ENCODE data around the gene CDKL5.

The CDKL5 gene

GRCh38 chrX:18464499-18464898 lies 39.1 kb downstream of the CDKL5 start:
- Histone ChIP-seq H3K4me1 (ENCODE audit: insufficient read depth, poor library complexity, severe bottlenecking) (no peaks in the 10 kb centered on the region), H3K27me3 (ENCODE audit: insufficient read depth, poor library complexity, severe bottlenecking) (no peaks in the 10 kb centered on the region), H3K27ac (ENCODE audit: poor library complexity, severe bottlenecking) (no peak overlapping the region), H3K36me3 (ENCODE audit: low read depth) (no peaks in the 10 kb centered on the region), H3K9me3 (ENCODE audit: severe bottlenecking) (no peaks in the 10 kb centered on the region), H3K4me3 (ENCODE audit: severe bottlenecking) (no peak overlapping the region)
- no peak for DNase-seq (ENCODE audit: low spot score)
- TF ChIP-seq, protein P1, sequence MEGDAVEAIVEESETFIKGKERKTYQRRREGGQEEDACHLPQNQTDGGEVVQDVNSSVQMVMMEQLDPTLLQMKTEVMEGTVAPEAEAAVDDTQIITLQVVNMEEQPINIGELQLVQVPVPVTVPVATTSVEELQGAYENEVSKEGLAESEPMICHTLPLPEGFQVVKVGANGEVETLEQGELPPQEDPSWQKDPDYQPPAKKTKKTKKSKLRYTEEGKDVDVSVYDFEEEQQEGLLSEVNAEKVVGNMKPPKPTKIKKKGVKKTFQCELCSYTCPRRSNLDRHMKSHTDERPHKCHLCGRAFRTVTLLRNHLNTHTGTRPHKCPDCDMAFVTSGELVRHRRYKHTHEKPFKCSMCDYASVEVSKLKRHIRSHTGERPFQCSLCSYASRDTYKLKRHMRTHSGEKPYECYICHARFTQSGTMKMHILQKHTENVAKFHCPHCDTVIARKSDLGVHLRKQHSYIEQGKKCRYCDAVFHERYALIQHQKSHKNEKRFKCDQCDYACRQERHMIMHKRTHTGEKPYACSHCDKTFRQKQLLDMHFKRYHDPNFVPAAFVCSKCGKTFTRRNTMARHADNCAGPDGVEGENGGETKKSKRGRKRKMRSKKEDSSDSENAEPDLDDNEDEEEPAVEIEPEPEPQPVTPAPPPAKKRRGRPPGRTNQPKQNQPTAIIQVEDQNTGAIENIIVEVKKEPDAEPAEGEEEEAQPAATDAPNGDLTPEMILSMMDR (IDR thresholded peaks at IDR 0.05; ENCODE audit: poor library complexity, severe bottlenecking): no peak
- no peak for ATAC-seq (ENCODE audit: low read depth)

DNA sequence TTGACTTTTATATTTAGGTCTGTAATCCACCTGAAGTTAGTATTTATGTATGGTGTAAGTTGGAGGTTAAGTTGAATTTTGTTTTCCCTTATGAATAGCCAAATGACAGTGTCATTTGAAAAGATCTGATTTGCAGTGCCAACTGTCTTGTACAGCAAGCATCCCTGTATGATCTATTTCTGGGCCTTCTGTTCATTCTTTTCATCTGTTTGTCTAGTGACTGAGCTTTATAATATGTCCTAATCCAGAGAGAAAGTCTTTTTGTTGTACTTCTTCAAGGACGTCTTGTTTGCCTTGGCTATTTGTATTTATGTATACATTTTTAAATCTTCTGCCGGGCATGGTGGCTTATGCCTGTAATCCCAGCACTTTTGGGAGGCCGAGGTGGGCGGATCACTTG lies 39.6 kb downstream of the CDKL5 start:
- TF ChIP-seq, protein P1 (IDR thresholded peaks at IDR 0.05; ENCODE audit: poor library complexity, severe bottlenecking): no peak
- no peak overlapping the region for H3K4me3 ChIP-seq (ENCODE audit: severe bottlenecking)
- no peaks in the 10 kb centered on the region for H3K9me3 ChIP-seq (ENCODE audit: severe bottlenecking)
- H3K27me3 ChIP-seq (ENCODE audit: insufficient read depth, poor library complexity, severe bottlenecking): no peaks in the 10 kb centered on the region
- no peaks in the 10 kb centered on the region for H3K36me3 ChIP-seq (ENCODE audit: low read depth)
- H3K4me1 ChIP-seq (ENCODE audit: insufficient read depth, poor library complexity, severe bottlenecking): no peaks in the 10 kb centered on the region
- DNase-seq (ENCODE audit: low spot score): no peak
- no peak overlapping the region for H3K27ac ChIP-seq (ENCODE audit: poor library complexity, severe bottlenecking)
- no peak for ATAC-seq (ENCODE audit: low read depth)

DNA sequence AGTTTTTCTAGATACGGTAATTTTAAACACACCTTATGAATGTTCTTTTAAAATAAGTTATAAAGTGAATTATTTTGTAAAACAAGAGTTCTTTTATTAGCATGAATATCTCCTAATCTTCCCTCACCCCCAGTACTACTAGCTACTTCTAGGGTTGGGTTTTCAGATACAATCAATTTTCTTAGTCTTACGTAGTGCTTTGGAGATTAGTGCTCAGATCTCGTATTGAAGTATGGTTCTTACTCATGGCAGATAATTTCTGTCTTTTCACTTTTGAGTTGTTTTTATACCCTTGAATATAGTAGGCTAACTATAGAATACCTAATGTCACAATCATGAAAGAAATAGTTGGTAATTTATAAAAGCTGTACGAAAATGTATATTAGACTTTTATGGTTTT lies 43.2 kb downstream of the CDKL5 start:
- no peaks in the 10 kb centered on the region for H3K4me1 ChIP-seq (ENCODE audit: insufficient read depth, poor library complexity, severe bottlenecking)
- H3K27me3 ChIP-seq (ENCODE audit: insufficient read depth, poor library complexity, severe bottlenecking): no peaks in the 10 kb centered on the region
- no peak overlapping the region for H3K27ac ChIP-seq (ENCODE audit: poor library complexity, severe bottlenecking)
- no peaks in the 10 kb centered on the region for H3K36me3 ChIP-seq (ENCODE audit: low read depth)
- TF ChIP-seq, protein P1 (IDR thresholded peaks at IDR 0.05; ENCODE audit: poor library complexity, severe bottlenecking): no peak
- no peaks in the 10 kb centered on the region for H3K9me3 ChIP-seq (ENCODE audit: severe bottlenecking)
- DNase-seq (ENCODE audit: low spot score): no peak
- H3K4me3 ChIP-seq (ENCODE audit: severe bottlenecking): no peak overlapping the region
- ATAC-seq (ENCODE audit: low read depth): no peak

DNA sequence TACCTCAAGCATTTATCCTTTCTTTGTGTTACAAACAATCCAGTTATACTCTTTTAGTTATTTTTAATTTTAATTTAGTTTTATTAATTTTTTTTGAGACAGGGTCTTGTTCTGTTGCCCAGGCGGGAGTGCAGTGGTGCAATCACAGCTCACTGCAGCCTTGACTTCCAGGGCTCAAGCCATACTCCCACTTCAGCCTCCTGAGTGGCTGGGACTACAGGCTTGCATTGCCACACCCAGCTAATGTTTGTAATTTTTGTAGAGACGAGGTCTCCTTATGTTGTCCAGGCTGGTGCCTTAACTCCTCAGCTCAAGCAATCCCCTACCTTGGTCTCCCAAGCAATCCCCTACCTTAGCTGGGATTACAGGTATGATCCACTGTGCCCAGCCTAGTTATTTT lies 45.9 kb downstream of the CDKL5 start:
- no peak for ATAC-seq (ENCODE audit: low read depth)
- no peak overlapping the region for H3K4me3 ChIP-seq (ENCODE audit: severe bottlenecking)
- H3K36me3 ChIP-seq (ENCODE audit: low read depth): no peaks in the 10 kb centered on the region
- no peaks in the 10 kb centered on the region for H3K4me1 ChIP-seq (ENCODE audit: insufficient read depth, poor library complexity, severe bottlenecking)
- DNase-seq (ENCODE audit: low spot score): no peak
- no peak overlapping the region for H3K27ac ChIP-seq (ENCODE audit: poor library complexity, severe bottlenecking)
- H3K9me3 ChIP-seq (ENCODE audit: severe bottlenecking): no peaks in the 10 kb centered on the region
- H3K27me3 ChIP-seq (ENCODE audit: insufficient read depth, poor library complexity, severe bottlenecking): no peaks in the 10 kb centered on the region
- TF ChIP-seq, protein P1 (IDR thresholded peaks at IDR 0.05; ENCODE audit: poor library complexity, severe bottlenecking): no peak

DNA sequence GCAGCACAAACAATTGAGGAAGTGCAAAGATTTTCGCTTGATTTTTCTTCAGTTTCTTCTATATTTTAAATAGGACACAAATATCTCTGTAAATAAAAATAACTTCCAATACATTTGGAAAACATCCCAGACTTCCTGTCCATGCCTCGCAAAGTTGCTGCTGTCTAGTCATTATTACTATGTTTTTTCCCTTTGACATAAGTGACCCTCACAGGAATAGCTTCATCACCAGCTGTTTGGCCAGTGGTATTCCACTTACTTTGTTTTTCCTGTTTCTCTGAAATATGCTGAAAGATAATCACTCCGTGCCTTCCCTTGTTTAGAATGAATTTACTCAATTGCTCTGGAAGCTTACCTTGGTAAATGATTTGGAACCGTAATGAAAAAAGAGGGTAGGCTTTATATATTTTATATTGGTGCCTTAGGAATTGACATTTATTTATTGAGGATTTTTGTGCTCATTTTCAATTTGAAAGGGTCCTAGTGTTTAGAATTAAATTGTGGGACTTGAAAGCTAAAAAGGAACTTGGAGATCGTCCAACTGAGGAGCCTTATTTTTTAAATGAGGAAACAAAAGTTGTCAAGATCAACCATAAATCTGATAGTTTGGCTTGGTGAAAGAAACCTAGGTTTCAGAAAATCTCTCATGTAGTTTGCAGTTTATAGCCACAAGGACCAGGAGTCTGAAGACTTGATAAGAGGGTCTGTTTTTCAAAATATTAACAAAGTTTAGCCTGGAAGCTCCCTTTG lies 65.6 kb downstream of the CDKL5 start:
- Histone ChIP-seq H3K9me3 (ENCODE audit: severe bottlenecking) (no peaks in the 10 kb centered on the region), H3K27me3 (ENCODE audit: insufficient read depth, poor library complexity, severe bottlenecking) (no peaks in the 10 kb centered on the region), H3K27ac (ENCODE audit: poor library complexity, severe bottlenecking) (no peak overlapping the region), H3K4me3 (ENCODE audit: severe bottlenecking) (no peak overlapping the region), H3K4me1 (ENCODE audit: insufficient read depth, poor library complexity, severe bottlenecking) (no peaks in the 10 kb centered on the region), H3K36me3 (ENCODE audit: low read depth) (no peaks in the 10 kb centered on the region)
- TF ChIP-seq, protein P1 (IDR thresholded peaks at IDR 0.05; ENCODE audit: poor library complexity, severe bottlenecking): no peak
- ATAC-seq (ENCODE audit: low read depth) (no peak), DNase-seq (ENCODE audit: low spot score) (no peak)
